ENCODE measurements around the gene MARCHF4.

- TF ChIP-seq POLR2A (IDR thresholded peaks at IDR 0.05; ENCODE audit: low read depth, low read length), result no peak
- TF ChIP-seq CTCF (conservative IDR thresholded peaks at IDR 0.05; ENCODE audit: low read depth, low read length), result no peak
- TF ChIP-seq CHD1 (IDR thresholded peaks at IDR 0.05; ENCODE audit: low read depth, low read length), result no peak
- TF ChIP-seq RFX5 (IDR thresholded peaks at IDR 0.05; ENCODE audit: low read depth, low read length), result no peak
- no peak for TF ChIP-seq CEBPB (IDR thresholded peaks at IDR 0.05; ENCODE audit: low read depth, low read length)
- TF ChIP-seq SMC3 (IDR thresholded peaks at IDR 0.05; ENCODE audit: low read depth, low read length), result no peak
- TF ChIP-seq USF2 (IDR thresholded peaks at IDR 0.05; ENCODE audit: low read depth, low read length), result no peak
Observed at GRCh38 chr2:216352653-216353270, 19.5 kb downstream of the MARCHF4 start.

Measured in IMR-90 (cell line).